Loucy (cell line): ENCODE results near the gene WASF3.

Experiments
- H2AFZ ChIP-seq: fragments of 200-600 bp; sonication (generic); 2 replicates; pipeline ENCODE4 v1.6.0; 2016; ENCODE audit warnings: antibody characterized with exemption, mild to moderate bottlenecking, low read length, moderate library complexity
- H3F3A ChIP-seq: fragments of 200-600 bp; 2 replicates; pipeline ENCODE4 v1.6.0; 2016; ENCODE audit warnings: antibody characterized with exemption, low read depth, mild to moderate bottlenecking
- H3K27me3 ChIP-seq: fragments of 200-600 bp; sonication (generic); 2 replicates; pipeline ENCODE4 v1.6.1; 2014; ENCODE audit warnings: low read length, mild to moderate bottlenecking; ENCODE audit not compliant: insufficient read depth, poor library complexity, severe bottlenecking
- H3K36me3 ChIP-seq: fragments of 200-600 bp; sonication (generic); 2 replicates; pipeline ENCODE4 v1.6.1; 2016; ENCODE audit warnings: low read length; ENCODE audit not compliant: insufficient read depth
- H3K4me1 ChIP-seq: fragments of 200-600 bp; sonication (generic); 2 replicates; pipeline ENCODE4 v1.5.1; 2014; ENCODE audit warnings: low read length, mild to moderate bottlenecking; ENCODE audit not compliant: insufficient read depth, poor library complexity, severe bottlenecking
- H3K4me2 ChIP-seq: fragments of 200-600 bp; sonication (generic); 2 replicates; pipeline ENCODE4 v1.6.0; 2014; ENCODE audit warnings: antibody characterized with exemption, low read length, low read depth, mild to moderate bottlenecking; ENCODE audit not compliant: poor library complexity, severe bottlenecking
- H3K4me3 ChIP-seq: fragments of 200-600 bp; sonication (generic); 2 replicates; pipeline ENCODE4 v1.5.1; 2014; ENCODE audit warnings: low read length, mild to moderate bottlenecking, mixed read lengths; ENCODE audit not compliant: poor library complexity, severe bottlenecking
- H3K79me2 ChIP-seq: fragments of 200-600 bp; sonication (generic); 2 replicates; pipeline ENCODE4 v1.6.1; 2014; ENCODE audit warnings: low read length; ENCODE audit not compliant: insufficient read depth
- H3K9ac ChIP-seq: fragments of 200-600 bp; sonication (generic); 2 replicates; pipeline ENCODE4 v1.6.0; 2014; ENCODE audit warnings: mild to moderate bottlenecking, low read depth, low read length, moderate library complexity; ENCODE audit not compliant: poor library complexity, severe bottlenecking
- H3K9me2 ChIP-seq: fragments of 200-600 bp; sonication (generic); replicated peaks from 2 replicates; pipeline ENCODE4 v1.6.1; 2016; ENCODE audit warnings: low read depth, low read length, mixed read lengths
- H3K9me3 ChIP-seq: fragments of 200-600 bp; sonication (generic); 2 replicates; pipeline ENCODE4 v1.6.1; 2014; ENCODE audit warnings: mild to moderate bottlenecking, antibody characterized with exemption, low read length, low read depth; ENCODE audit not compliant: insufficient read depth
- H4K20me1 ChIP-seq: fragments of 200-600 bp; sonication (generic); 2 replicates; pipeline ENCODE4 v1.6.0; 2014; ENCODE audit warnings: antibody characterized with exemption, low read length, mild to moderate bottlenecking; ENCODE audit not compliant: insufficient read depth, poor library complexity, severe bottlenecking
- CTCF ChIP-seq: fragments of 200-600 bp; sonication (generic); conservative IDR thresholded peaks from 2 replicates; pipeline ENCODE4 v1.5.1; 2014; ENCODE audit warnings: mild to moderate bottlenecking, antibody characterized with exemption, low read length
- EZH2phosphoT487 ChIP-seq: fragments of 200-600 bp; IDR thresholded peaks from 2 replicates; pipeline ENCODE4 v1.6.1; 2018; ENCODE audit warnings: antibody characterized with exemption, mild to moderate bottlenecking, moderate library complexity, borderline replicate concordance

Gene WASF3

GRCh38 chr13:26529441-26529840 is 28.0 kb upstream of the WASF3 start:
- Histone ChIP-seq H3K9me2 (no peaks in the 10 kb centered on the region), H3K9me3 (no peaks in the 10 kb centered on the region), H3K4me2 (no peak overlapping the region), H3K9ac (no peak overlapping the region), H4K20me1 (no peaks in the 10 kb centered on the region), H2AFZ (no peak overlapping the region), H3K36me3 (no peaks in the 10 kb centered on the region), H3K27me3 (no peaks in the 10 kb centered on the region), H3K79me2 (no peaks in the 10 kb centered on the region), H3F3A (no peaks in the 10 kb centered on the region), H3K4me1 (no peaks in the 10 kb centered on the region), H3K4me3 (no peak overlapping the region)
- TF ChIP-seq EZH2phosphoT487 (no peak), CTCF (no peak)

DNA sequence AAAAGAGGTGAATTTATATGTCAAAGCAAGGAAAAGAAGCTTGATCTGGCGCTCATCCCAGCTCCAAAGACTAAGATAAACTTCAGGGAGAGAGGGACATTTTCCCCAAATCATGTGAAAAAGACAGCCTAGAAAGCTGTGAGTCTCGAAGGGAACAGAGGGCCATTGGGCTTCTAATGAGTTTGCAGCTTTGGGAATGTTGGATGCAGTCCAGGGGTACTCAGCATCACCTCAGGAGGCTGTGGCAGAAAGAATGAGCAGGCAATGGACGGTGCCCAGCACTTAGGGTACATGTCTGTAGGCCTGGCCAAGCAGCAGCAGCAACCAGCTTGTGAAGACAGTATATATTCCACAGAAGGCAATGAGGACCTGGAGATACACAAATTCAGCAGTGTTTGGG is 25.7 kb upstream of the WASF3 start:
- no peaks in the 10 kb centered on the region for H4K20me1 ChIP-seq
- H3K9ac ChIP-seq = no peak overlapping the region
- H3F3A ChIP-seq = no peaks in the 10 kb centered on the region
- no peaks in the 10 kb centered on the region for H3K36me3 ChIP-seq
- H3K9me2 ChIP-seq = no peaks in the 10 kb centered on the region
- H3K4me3 ChIP-seq = no peak overlapping the region
- H3K4me1 ChIP-seq = no peaks in the 10 kb centered on the region
- H2AFZ ChIP-seq = no peak overlapping the region
- no peaks in the 10 kb centered on the region for H3K9me3 ChIP-seq
- TF ChIP-seq CTCF (no peak), EZH2phosphoT487 (no peak)
- no peaks in the 10 kb centered on the region for H3K79me2 ChIP-seq
- no peaks in the 10 kb centered on the region for H3K27me3 ChIP-seq
- no peak overlapping the region for H3K4me2 ChIP-seq

DNA sequence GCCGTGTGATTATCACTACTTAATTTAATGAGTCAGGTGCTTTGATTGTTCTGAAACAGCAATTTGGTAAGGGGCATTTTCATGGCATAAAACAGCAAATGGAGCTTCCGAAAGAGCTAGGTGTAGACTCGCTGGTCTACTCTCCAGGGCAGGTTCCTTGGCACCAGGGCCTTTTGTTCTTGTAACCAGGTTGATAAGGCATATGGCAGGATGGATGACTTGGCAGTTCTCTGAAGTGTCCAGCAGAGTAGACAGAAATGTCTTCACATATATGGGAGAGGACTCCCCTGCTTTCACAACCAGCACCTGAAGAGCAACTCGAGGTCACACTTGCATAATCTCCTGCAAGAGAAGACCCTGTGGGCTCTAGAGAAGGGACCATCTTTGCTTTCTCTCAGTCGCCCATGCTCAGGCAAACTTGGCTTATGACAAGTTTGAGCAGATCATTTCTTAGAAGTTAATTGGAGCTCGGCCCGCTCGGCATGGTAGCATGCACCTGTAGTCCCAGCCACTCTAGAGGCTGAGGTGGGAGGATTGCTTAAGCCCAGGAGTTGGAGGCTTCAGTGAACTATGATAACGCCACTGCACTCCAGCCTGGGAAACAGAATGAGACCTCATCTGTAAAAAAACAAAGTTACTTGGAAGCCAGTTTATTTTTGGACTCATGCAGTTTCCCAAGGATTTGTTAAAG is 23.3 kb upstream of the WASF3 start:
- H3K27me3 ChIP-seq = no peaks in the 10 kb centered on the region
- H3K9me3 ChIP-seq = no peaks in the 10 kb centered on the region
- TF ChIP-seq EZH2phosphoT487 (no peak), CTCF (no peak)
- no peaks in the 10 kb centered on the region for H4K20me1 ChIP-seq
- no peak overlapping the region for H3K4me3 ChIP-seq
- no peak overlapping the region for H2AFZ ChIP-seq
- H3K4me2 ChIP-seq = no peak overlapping the region
- H3K9ac ChIP-seq = no peak overlapping the region
- peaks cover 11% of the 10 kb centered on the region for H3K4me1 ChIP-seq
- H3K9me2 ChIP-seq = no peaks in the 10 kb centered on the region
- no peaks in the 10 kb centered on the region for H3K79me2 ChIP-seq
- H3K36me3 ChIP-seq = no peaks in the 10 kb centered on the region
- no peaks in the 10 kb centered on the region for H3F3A ChIP-seq
